Measurements from ENCODE around the gene TGFA. TPM values are rescaled to one million over a fixed set of nuclear protein-coding genes. Genes with fewer than 3 reads are reported as not detected.
"Not testable (repeated sequence)": the region's sequence is repeated elsewhere in the genome, so short reads cannot be mapped to it uniquely, and the experiment has no call there.

TGFA gene
- total RNA-seq, 4 donors from 2014 or later, result 15.8 to 75.8 (median 52.0) TPM

DNA sequence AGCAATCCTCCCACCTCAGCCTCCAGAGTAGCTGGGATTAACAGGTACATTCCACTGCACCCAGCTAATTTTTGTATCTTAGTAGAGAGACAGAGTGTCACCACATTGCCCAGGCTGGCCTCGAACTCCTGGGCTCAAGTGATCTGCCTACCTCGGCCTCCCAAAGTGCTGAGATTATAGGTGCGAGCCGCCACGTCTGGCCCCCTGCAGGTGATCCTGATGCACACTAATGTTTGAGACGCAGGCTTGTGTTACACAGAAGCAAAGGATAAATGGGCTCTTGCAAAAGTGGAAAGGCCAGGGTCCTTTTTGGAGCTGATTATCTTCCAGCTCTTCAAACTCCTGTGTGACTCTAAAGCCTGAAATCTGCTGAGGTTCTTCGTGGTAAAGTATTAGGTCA, 84.2 kb downstream of the TGFA start:
- no peaks in the 10 kb centered on the region for H3K4me1 ChIP-seq
- H3K27ac ChIP-seq, result no peak overlapping the region
- intact Hi-C loops (cut with DNase I), result no loop called here
- no peaks in the 10 kb centered on the region for H3K9me3 ChIP-seq
- peaks cover 0 to under 1% (median 0%) of the 10 kb centered on the region in 3 donors for H3K36me3 ChIP-seq
- WGBS, 2 donors, result 38 to 98% methylated on average over 1 to 5 of the region's 7 CpGs
- no peak for TF ChIP-seq POLR2A (IDR thresholded peaks at IDR 0.05)
- TF ChIP-seq, protein P1, sequence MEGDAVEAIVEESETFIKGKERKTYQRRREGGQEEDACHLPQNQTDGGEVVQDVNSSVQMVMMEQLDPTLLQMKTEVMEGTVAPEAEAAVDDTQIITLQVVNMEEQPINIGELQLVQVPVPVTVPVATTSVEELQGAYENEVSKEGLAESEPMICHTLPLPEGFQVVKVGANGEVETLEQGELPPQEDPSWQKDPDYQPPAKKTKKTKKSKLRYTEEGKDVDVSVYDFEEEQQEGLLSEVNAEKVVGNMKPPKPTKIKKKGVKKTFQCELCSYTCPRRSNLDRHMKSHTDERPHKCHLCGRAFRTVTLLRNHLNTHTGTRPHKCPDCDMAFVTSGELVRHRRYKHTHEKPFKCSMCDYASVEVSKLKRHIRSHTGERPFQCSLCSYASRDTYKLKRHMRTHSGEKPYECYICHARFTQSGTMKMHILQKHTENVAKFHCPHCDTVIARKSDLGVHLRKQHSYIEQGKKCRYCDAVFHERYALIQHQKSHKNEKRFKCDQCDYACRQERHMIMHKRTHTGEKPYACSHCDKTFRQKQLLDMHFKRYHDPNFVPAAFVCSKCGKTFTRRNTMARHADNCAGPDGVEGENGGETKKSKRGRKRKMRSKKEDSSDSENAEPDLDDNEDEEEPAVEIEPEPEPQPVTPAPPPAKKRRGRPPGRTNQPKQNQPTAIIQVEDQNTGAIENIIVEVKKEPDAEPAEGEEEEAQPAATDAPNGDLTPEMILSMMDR (IDR thresholded peaks at IDR 0.05), result no peak
- H3K4me3 ChIP-seq, result no peak overlapping the region
- no peaks in the 10 kb centered on the region for H3K27me3 ChIP-seq
- no peak for DNase-seq

DNA sequence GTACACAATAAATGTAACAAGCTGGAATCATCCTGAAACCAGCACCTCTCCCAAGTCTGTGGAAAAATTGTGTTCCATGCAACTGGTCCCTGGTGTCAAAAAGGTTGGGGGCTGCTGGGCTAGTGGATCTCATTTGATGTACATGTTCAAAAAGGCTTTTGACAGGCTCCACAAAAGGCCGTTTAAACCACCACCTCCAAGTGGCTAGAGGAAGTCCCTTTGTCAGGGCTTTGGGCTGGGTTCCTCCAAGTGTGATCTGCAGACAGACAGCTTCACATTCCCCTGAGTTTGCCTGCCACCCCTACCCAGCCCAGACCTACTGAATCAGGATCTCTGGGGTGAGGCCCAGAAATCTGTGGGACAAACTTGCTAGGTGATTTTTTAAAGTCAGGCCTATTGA, 84.7 kb downstream of the TGFA start:
- 30 to 38% methylated on average over 1 of the region's 1 CpG for WGBS, 2 donors
- peaks cover 0 to 6% (median 0%) of the 10 kb centered on the region in 3 donors for H3K36me3 ChIP-seq
- H3K9me3 ChIP-seq, result no peaks in the 10 kb centered on the region
- TF ChIP-seq, protein P1 (IDR thresholded peaks at IDR 0.05), result no peak
- DNase-seq, result no peak
- no peaks in the 10 kb centered on the region for H3K4me1 ChIP-seq
- no peak overlapping the region for H3K27ac ChIP-seq
- intact Hi-C loops (cut with DNase I), result no loop called here
- H3K4me3 ChIP-seq, result no peak overlapping the region
- no peaks in the 10 kb centered on the region for H3K27me3 ChIP-seq

DNA sequence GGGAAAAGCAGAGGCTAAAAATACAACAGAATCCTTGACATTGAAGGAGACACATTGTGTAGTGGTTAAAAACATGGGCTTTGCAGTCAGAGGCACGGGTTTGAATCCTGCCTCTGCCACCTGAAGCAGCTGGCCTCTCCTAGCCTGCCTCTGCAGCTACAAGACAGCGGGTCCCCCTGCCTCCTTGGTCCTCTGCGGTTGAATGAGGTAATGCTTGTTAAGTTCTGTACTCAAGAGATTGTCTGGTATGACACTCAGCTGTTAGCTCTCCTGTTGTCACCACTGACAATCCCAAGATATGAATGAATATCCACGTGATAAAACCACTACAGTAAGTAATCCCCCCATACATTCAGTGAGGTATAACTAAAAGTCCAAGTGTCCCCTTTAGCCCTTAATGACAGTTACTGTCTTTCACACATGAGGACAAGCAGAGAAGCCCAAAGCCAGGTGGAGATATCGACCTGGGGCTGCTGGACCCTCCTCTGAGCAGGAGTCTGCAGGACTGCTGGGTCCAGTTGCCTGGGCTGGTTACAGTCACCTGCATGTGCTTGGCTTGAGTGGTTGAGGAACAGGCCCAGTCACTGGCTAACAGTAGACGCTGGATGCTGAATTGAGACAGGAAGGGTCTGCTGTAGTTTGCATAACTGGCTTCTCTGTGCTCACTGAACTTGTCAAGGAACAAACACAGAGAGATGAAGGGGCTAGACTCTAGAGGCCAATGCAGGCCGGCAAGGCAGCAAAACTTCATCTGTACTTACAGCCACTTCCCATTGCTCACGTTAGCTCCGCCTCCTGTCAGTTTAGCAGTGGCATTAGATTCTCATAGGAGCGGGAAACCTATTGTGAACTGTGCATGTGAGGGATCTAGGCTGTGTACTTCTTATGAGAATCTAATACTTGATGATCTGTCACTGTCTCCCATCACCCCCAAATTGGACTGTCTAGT, 85.5 kb downstream of the TGFA start:
- intact Hi-C loops (cut with DNase I), result no loop called here
- peaks cover 0 to 14% (median 0%) of the 10 kb centered on the region in 3 donors for H3K36me3 ChIP-seq
- H3K4me1 ChIP-seq, result no peaks in the 10 kb centered on the region
- H3K27ac ChIP-seq, result no peak overlapping the region
- no peak for TF ChIP-seq POLR2A (IDR thresholded peaks at IDR 0.05)
- no peak overlapping the region for H3K4me3 ChIP-seq
- no peak for DNase-seq
- H3K9me3 ChIP-seq, result no peaks in the 10 kb centered on the region
- WGBS, 2 donors, result 72 to 90% methylated on average over 9 to 10 of the region's 10 CpGs
- no peaks in the 10 kb centered on the region for H3K27me3 ChIP-seq

DNA sequence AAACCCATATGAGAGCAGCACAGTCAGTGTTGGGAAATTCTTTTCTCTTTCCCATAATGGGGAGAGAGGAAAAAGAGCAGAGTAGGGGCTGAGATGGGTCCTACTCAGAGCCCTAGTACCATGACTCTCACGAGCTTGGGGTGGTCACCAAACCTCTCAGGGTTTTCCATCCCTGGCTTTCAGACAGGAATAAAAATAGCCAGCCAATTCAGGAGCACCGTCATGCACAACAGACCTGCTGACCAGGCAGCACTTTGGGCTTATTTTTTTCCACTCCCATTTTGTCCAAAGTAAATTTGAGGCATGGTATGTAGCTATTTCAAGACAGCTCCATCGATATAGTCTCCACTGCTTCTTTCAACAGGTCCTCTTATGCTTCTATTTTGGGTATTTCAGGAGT, 86.4 kb downstream of the TGFA start:
- intact Hi-C loops (cut with DNase I), result no loop called here
- H3K4me1 ChIP-seq, result no peaks in the 10 kb centered on the region
- no peak overlapping the region for H3K27ac ChIP-seq
- no peak overlapping the region for H3K4me3 ChIP-seq
- H3K9me3 ChIP-seq, result no peaks in the 10 kb centered on the region
- TF ChIP-seq POLR2A (IDR thresholded peaks at IDR 0.05), result no peak
- TF ChIP-seq, protein P1 (IDR thresholded peaks at IDR 0.05), result no peak
- no peak for DNase-seq
- H3K27me3 ChIP-seq, result no peaks in the 10 kb centered on the region
- H3K36me3 ChIP-seq, result peaks cover 0 to 23% (median 0%) of the 10 kb centered on the region in 3 donors
- WGBS, 2 donors, result 66 to 81% methylated on average over 3 of the region's 3 CpGs

DNA sequence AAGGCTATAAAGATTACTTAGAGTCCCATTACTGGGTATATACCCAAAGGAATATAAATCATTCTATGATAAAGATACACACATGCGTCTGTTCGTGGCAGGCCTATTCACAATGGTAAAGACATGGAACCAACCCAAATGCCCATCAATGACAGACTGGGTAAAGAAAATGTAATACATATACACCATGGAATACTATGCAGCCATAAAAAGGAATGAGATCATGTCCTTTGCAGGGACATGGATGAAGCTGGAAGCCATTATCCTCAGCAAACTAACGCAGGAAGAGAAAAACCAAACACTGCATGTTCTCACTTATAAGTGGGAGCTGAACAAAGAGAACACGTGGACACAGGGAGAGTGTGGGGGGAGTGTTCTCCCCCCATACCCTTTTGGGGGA, 87.0 kb downstream of the TGFA start:
- WGBS, 2 donors, result 84 to 90% methylated on average over 4 of the region's 4 CpGs
- H3K27ac ChIP-seq; H3K9me3 ChIP-seq; H3K4me1 ChIP-seq; H3K4me3 ChIP-seq; DNase-seq; intact Hi-C loops (cut with DNase I); H3K27me3 ChIP-seq: not testable (repeated sequence)
- H3K36me3 ChIP-seq, result peaks cover 0 to 27% (median 0%) of the 10 kb centered on the region in 3 donors

DNA sequence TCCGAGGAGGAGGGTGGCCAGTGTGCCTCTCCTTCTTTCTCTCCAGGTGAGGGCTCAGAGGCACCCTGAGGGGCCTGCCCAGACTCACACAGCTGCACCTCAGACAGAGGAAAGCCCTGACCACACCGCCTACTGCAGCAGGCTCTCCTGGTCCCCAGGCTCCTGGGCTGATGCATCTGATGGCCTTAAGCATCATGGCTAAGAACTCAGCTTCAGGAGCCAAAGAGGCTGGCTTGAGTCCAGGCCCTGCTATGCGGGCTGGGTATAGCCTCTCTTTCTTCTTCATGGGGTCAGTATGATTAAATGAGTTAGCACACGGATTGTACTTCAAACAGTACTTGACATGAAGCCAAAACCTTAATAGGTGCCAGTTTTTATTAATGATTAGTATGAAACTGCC, 89.6 kb downstream of the TGFA start:
- Histone ChIP-seq H3K36me3 (peaks cover 0 to 38% (median 0%) of the 10 kb centered on the region in 3 donors), H3K4me1 (peaks cover 0 to 5% (median 0%) of the 10 kb centered on the region in 3 donors), H3K27me3 (no peaks in the 10 kb centered on the region), H3K27ac (no peak overlapping the region), H3K9me3 (no peaks in the 10 kb centered on the region), H3K4me3 (no peak overlapping the region)
- TF ChIP-seq, protein P1 (IDR thresholded peaks at IDR 0.05), result no peak
- no peak for TF ChIP-seq POLR2A (IDR thresholded peaks at IDR 0.05)
- 39 to 70% methylated on average over 2 to 4 of the region's 4 CpGs for WGBS, 2 donors
- intact Hi-C loops (cut with DNase I), result no loop called here
- DNase-seq, result no peak
